Measurements from ENCODE around the gene ARAP2. TPM values are rescaled to one million over a fixed set of nuclear protein-coding genes. Genes with fewer than 3 reads are reported as not detected.

ARAP2 gene
- total and polyA plus RNA-seq, 9 of the 15 experiments (the other 6 are each of a cell fraction or from before 2014, with no cell fraction given), result 0.03 to 0.35 (median 0.11) TPM; not detected in 4

- no TSS peak for BruUV-seq (replicated peaks)
- Histone ChIP-seq H2AFZ (ENCODE audit: low read depth, low read length) (no peak overlapping the region), H3K27me3 (ENCODE audit: control insufficient read depth in 2 of 2, insufficient read depth in 2 of 2, low read length in 2 of 2) (no peaks in the 10 kb centered on the region), H4K20me1 (replicated peaks; ENCODE audit: control insufficient read depth, insufficient read depth, low read length) (no peaks in the 10 kb centered on the region), H3K79me2 (ENCODE audit: control insufficient read depth, insufficient read depth, low read length) (no peaks in the 10 kb centered on the region), H3K4me1 (replicated peaks in 1 of 2; ENCODE audit: control insufficient read depth in 2 of 2, insufficient read depth in 2 of 2, low read length in 2 of 2) (no peaks in the 10 kb centered on the region), H3K36me3 (ENCODE audit: control insufficient read depth, insufficient read depth, low read length) (no peaks in the 10 kb centered on the region), H3K9me3 (replicated peaks; ENCODE audit: control insufficient read depth, insufficient read depth, low read depth, low read length) (no peaks in the 10 kb centered on the region), H3K4me2 (ENCODE audit: insufficient read depth, low read length) (no peak overlapping the region), H3K4me3 (no peak overlapping the region), H3K9ac (ENCODE audit: insufficient read depth in 1 of 2, low read depth in 2 of 2, low read length in 2 of 2) (no peak overlapping the region), H3K9me1 (ENCODE audit: control insufficient read depth, insufficient read depth, low read length) (no peaks in the 10 kb centered on the region), H3K27ac (ENCODE audit: extremely low read depth, low read depth, low read length) (no peak overlapping the region)
- POLR2A ChIA-PET, result no interaction called here
- intact Hi-C loops (cut with micrococcal nuclease) (no loop called here), in situ Hi-C loops (cut with MboI) (no loop called here)
- FAIRE-seq (no peak), ATAC-seq (no peak), DNase-seq (ENCODE audit: extremely low read depth in 1 of 4, low spot score in 3 of 4) (no peak)
- CTCF ChIA-PET (ENCODE audit: low intra/inter-chr PET ratio), result no interaction called here
- 0% methylated on average over 5 of the region's 5 CpGs for WGBS (ENCODE audit: insufficient coverage, low coverage, missing lambda C conversion rate)
- no peak for TF ChIP-seq LCOR (CRISPR knock-in tag; IDR thresholded peaks at IDR 0.05)
- no peak for TF ChIP-seq NUFIP1 (IDR thresholded peaks at IDR 0.05; ENCODE audit: partially characterized antibody)
- no peak for TF ChIP-seq TARDBP (IDR thresholded peaks at IDR 0.05)
- TF ChIP-seq MCM3 (IDR thresholded peaks at IDR 0.05), result no peak
- TF ChIP-seq ZNF780A (CRISPR knock-in tag; IDR thresholded peaks at IDR 0.05), result no peak
- no peak for TF ChIP-seq HSF4 (CRISPR knock-in tag; IDR thresholded peaks at IDR 0.05; ENCODE audit: borderline replicate concordance)
- no peak for TF ChIP-seq GABPB1 (CRISPR knock-in tag; IDR thresholded peaks at IDR 0.05)
- no peak for TF ChIP-seq KAT7 (CRISPR knock-in tag; IDR thresholded peaks at IDR 0.05; ENCODE audit: borderline replicate concordance)
- TF ChIP-seq ESRRA (IDR thresholded peaks at IDR 0.05; ENCODE audit: borderline replicate concordance, low read depth), result no peak
Measured at GRCh38 chr4:36027203-36027602, 217.1 kb downstream of the ARAP2 start.
